OCI-LY3 (cell line): ENCODE measurements around the gene BTBD9.

ENCODE experiments used
- CTCF ChIP-seq: fragments of 200-600, 300-600 bp; sonication (generic); IDR thresholded peaks from 2 replicates; pipeline ENCODE4 v1.5.1; 2014; ENCODE audit warnings: antibody characterized with exemption, low read length, low read depth
- EZH2phosphoT487 ChIP-seq: fragments of 200-600 bp; shearing (Covaris generic); IDR thresholded peaks from 2 replicates; pipeline ENCODE4 v1.6.1; 2018; ENCODE audit warnings: antibody characterized with exemption, mixed run types, low read depth

GRCh38 chr6:38194282-38194572 lies 445.5 kb downstream of the BTBD9 start:
- TF ChIP-seq CTCF (no peak), EZH2phosphoT487 (no peak)
